ENCODE data around the gene MICALL2. TPM values are rescaled to one million over a fixed set of nuclear protein-coding genes. Genes with fewer than 3 reads are reported as not detected.

MICALL2 gene
- polyA plus RNA-seq, 1 donor, result 6.3 TPM

DNA sequence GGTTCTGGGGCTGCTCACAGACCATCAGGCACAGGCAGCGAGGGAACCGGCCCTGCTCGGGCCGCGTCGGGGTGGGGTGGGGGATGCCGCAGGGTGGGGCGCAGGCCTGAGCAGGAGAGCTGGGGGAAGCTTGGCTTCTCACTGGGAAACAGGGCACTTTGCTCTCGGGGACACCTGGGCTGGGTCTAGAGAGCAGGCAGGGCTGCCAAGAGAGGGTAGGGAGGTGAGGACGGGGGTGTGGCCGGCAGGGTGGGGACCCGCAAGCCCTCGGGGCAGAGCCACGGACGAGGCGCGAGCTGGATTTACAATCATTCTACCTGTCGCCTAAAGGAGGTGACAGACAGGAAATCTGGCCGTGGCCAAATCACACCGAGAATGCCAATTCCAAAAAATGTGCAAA lies 33.9 kb upstream of the MICALL2 start:
- no peak for DNase-seq (ENCODE audit: low read depth)

DNA sequence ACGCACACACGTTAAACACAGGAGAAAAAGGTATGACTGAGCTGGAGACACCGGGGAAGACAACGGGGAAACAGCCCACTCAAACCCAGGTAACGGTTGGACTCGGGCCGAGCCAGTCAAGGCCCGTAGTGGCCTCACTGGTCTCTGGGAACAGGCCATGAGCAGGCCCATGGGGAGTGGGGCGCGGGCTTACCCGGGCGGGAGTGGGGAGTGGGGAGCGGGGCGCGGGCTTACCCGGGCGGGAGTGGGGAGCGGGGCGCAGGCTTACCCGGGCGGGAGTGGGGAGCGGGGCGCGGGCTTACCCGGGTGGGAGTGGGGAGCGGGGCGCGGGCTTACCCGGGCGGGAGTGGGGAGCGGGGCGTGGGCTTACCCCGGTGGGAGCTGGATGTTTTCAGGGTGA lies 33.4 kb upstream of the MICALL2 start:
- no peak for DNase-seq (ENCODE audit: low read depth)

DNA sequence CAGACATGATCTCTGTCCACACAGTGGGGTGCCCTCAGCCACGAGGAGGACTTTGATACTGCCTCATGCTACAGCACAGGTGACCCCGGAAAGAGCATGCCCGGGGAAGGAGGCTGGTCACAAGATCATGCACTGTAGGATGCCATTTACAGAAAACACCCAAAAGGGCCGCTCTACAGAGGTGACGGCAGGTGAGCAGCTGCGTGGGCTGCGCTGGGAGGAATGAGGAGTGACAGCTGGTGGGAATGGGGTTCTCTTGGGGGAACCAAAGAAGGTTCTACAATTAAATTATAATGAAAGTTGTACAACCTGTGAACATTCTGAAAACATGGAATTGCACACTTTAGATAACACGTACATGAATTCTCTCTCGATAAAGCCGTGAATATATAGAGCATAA lies 33.0 kb upstream of the MICALL2 start:
- no peak for DNase-seq (ENCODE audit: low read depth)

DNA sequence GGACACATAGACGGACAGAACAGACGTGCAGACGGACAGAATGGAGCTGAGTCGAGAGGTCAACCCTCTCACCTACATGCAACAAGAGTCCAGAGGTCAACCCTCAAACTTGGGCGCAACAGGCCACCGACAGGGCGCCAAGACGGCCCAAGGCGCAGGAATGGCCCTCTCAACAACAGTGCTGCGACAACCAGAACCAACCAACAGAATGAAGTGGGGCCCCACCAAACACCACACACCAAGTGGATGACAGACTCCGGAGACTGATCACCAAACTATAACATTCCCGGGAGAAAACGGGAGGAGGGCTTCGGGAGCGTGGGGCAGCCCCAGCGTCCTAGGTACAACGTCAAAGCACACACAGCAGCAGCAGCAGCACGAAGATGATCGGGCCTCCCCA lies 31.6 kb upstream of the MICALL2 start:
- no peak for DNase-seq (ENCODE audit: low read depth)

DNA sequence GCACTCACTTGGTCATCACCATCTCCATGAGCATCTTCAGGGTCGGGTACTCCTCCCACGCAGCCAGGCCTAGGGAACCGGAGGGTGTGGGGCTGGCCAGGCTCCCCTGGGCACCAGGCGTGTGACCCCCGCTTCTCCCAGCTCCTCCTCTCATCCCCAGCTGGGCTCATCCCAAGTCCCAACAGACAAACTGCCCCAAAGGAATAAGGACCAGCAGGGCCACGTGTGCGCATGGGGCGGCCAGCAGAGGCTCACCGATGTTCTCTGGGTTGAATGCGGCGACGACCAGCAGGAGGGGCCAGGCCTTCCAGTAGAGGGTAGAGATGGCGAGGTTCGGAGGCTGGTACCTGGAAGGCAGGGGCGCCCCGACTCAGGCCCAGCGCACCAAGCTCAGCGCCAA lies 30.1 kb upstream of the MICALL2 start:
- DNase-seq (ENCODE audit: low read depth), result no peak

DNA sequence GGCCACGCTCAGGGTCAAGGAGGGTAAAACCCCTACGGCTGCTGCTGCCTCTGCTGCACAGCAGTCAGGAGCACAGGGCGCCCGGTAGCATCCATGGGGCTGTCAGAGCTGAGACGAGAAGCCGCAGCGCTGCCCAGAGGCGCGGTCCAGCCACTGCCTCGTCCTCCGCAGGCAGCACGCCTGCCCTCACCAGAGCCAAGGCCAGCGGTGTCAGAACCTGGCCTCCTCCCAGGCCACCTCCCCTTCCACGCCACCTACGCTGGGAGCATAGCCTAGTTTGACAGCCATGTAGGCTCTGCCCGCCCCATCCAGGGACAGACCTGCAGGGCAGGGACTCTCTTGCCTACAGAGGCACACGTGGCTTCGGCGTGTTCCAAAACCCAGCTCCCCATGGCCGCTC lies 28.7 kb upstream of the MICALL2 start:
- no peak for DNase-seq (ENCODE audit: low read depth)

DNA sequence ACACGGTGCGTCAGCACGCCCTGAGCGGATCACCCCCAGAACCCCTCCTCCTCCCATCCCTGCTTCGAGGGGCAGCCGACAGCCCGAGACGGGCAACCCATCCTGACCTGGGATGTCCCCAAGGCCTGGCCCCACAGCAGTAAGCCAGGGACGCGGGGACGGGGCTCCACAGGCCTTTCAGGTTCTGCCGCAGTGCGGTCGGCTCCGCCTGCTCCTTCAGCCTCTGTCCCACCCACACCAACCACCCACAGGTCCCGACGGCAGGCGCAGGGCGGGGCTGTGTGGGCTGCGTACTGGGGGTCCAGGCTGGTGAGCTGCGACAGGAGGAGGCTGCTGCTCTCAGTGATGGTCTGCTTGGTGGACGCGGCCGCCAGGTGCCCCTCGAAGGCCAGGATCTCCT lies 28.2 kb upstream of the MICALL2 start:
- DNase-seq (ENCODE audit: low read depth), result no peak

DNA sequence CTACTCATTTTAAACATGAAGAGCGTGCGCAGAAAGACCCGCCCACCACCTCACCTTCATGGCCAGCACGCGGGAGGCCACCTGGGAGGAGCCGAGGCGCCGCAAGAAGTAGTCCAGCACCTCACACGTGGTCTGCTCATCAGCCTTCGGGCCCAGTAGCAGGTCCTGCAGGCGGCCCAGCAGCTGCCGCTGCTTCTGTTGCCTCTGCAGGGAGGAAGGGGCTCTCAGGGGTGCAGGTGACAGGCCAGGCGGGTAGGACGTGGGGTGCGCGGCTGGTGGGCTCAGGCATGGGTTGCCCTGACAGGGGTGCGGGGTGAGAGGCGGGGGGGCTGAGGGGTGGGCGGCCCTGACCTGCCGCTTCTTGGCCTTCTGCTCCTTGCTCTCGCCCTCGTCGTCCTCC lies 27.3 kb upstream of the MICALL2 start:
- DNase-seq (ENCODE audit: low read depth), result no peak

DNA sequence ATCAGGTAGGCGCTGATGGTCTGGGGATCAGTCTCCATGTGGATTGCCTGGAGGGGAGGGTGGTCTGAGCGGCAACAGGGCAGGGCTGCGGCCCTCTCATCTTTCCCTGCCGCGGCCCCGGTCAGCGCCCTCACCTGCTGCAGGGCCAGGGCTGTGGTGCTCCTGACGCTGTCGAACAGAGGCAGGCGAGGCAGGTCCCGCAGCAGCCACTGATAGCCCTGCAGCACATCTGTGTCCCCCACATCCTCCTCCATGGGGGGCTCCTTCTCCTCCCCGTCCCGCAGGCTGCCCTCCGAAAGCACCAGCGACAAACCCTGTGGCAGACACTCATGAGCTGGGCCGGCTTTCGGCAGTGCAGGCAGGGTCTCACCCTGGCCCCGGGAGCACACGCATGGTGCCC lies 25.9 kb upstream of the MICALL2 start:
- no peak for DNase-seq (ENCODE audit: low read depth)

DNA sequence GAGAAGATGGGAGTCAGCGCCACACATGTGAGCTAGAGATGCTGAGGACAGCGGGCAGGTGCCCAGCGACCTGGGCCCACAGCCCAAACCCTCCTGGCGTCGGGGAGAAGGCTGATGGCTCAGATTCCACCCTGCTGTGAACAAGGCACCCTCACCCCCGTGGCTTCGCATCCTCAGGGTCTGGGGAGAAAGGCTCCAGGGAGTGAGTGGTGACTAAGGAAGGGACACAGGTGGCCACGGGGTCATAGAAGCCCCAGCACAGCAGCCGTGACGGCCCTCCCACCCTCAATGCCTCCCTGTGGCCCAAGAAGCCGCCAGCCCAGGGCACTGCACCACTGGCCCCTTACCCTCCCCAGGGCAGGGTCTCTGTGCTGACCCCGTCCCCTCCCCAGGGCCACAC lies 25.3 kb upstream of the MICALL2 start:
- DNase-seq (ENCODE audit: low read depth), result no peak

DNA sequence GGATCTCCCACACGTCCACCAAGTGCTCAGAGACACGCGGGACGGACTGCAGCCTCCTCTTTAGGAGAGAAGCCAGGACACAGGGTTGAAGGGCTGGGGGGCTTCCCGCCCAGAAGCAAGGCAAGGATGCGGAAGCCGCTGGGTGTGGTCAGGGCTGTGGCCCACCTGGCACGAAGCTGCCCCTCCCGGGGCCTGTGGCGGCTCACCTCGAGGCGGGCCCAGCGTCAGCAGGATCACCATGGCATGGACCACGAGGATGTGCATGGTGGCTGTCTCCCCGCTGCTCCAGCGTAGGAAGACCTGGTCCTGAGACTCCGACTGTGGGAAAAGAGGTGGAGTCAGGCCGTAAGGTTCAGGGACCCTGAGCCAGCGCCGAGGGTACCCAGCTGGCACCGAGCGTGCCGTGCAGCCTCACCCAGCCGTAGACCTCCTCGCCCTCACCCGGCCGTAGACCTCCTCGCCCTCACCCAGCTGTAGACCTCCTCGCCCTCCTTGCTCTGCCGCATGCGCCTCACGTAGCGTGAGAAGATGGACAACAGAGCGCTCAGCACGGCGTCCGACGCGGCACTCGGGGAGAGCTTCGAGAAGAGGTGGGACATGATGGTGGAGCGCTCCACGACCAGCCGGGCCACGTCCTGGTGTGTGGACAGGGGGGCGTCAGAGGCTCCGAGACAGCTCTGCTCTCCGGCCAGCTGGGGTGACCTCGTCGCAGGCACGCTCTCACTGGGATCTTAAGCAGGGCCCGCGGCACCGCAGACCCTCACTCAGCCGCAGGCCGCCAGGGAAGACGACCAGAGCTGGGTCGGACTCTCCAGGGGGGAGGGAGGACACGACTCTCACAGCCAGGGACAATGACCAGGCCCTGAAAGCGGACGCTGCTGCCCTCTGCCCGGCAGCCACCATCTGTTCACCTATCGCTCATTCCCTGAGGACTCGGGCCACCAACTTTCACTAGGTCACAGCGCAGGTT lies 24.6 kb upstream of the MICALL2 start:
- no peak for DNase-seq (ENCODE audit: low read depth)

DNA sequence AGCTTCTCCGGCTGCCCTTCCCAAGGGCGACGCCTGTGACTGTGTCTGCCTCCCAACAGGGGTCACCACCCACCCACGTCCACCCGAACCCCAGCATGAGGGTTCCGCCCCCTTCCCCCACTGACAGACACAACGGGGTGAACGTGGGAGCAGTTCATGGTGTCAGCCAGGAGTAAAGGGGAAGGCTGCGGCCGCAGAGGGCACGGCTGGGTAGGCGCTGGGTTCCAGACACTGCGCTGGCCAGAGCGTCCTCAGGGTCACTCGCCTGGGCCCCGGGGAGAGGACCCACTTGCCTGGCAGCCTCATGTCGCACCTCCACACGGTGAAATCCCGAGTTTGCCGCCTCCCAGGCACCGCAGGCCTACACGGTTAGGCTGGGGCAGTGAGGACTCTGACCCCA lies 23.8 kb upstream of the MICALL2 start:
- no peak for DNase-seq (ENCODE audit: low read depth)

DNA sequence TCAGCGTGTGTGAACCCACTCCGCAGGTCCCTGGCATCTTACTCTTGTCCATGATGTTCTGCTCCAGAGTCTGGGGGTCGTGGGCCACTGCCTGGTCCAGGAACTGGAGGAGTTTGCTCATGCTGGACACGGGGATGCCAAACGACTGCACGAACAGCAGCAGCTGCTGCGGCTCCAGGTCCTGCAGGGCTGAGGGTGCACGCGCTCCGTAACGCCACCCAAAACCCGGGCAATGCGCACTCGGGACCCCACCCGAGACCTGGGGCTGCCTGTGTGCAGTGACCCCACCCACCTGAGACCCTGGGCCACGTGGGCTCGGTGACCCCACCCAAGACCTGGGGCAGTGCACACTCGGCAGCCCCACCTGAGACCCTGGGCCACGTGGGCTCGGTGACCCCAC lies 22.0 kb upstream of the MICALL2 start:
- DNase-seq (ENCODE audit: low read depth), result no peak

DNA sequence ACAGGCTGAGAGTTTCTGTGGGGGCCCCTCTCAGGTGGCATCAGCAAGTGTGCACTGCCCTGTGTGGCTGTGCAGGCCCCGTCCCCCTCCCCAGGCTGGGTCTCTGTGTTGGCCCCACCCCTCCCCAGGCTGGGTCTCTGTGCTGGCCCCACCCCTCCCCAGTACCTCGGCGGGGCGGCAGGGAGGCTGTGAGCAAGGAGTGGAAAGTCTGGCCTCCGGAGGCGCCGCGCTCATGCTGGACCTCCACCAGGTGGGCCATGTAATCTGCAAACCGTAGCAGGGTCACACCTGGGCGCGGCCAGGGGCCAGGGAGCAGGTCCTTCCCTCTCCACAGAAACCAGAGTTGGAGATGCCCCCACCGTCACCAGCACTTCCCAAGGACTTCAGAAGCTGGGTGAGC lies 21.4 kb upstream of the MICALL2 start:
- DNase-seq (ENCODE audit: low read depth), result no peak

DNA sequence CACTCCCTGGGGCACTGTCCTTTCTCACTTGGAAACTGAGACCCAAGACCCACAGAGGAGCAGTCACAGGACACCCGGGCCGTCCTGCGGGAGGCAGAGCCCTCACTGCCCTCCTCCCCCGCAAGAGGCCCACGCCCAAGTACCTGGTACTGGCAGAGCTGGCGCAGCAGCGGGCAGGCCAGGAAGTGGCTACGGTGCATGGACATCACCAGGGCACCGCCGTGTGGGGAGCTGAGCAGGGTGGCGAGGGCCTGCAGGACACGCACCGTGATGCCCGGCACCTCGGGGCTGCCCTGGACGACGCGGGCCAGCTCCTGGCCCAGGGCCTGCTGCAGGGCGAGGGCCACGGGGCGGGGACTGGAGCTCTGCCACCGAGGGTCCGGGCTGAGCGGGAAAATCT lies 20.0 kb upstream of the MICALL2 start:
- DNase-seq (ENCODE audit: low read depth), result no peak

DNA sequence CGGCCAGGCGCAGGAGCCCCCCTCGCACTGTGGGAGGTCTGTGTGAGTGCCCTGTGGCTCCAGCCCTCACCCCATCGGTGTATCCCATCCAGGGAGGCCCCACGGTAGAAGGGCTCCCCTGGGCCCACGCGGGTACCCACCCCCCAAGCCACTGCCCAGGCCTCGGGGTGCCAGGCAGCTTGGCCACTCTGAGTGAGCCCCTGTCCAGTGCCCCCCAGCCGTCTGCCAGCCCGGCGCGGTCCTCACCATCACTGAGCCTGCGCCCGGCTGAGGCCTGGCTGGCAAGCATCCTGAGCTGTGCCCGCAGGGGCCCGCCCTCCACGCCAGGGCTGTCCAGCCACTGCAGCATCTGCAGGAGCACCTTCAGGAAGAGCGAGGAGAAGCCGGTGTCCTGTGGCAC lies 19.2 kb upstream of the MICALL2 start:
- no peak for DNase-seq (ENCODE audit: low read depth)

DNA sequence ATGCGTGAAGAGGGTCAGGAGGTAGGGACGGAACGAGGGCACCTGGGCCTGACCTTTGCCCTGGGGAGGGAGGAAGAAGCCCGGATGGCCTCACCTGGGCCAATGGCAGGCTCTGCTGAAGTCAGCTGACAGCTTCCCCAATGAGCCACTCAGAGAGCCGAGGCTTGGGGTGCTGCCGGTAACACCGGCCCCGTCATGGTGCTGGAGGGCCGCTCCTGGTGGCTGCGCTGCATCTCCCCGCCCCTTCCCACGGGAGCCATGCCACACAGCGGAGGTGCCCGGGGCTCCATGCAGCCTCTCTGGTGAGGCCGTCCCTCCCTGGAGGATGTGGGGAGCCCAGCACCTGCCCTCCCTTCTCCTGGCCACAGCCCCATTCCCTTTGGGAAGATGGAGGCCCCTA lies 17.6 kb upstream of the MICALL2 start:
- no peak for DNase-seq (ENCODE audit: low read depth)

DNA sequence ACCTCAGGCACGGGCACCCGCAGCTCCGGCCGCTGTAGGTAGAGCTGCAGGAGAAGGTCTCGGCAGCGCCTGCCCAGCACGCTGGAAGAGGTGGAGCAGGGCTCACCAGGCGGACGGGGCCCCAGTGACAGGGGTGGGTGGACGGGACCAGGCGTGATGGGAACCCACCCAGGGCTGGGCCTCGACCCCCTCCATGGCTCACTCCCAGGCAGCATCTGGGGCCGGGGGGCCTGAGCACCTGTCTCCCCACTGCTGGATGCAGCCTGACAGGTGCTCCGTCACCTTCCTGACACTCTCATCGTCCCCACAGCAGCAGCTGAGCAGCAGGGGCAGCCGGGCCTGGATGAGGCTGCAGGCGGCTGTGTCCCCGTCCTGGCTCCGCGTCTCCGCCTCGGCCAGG lies 16.7 kb upstream of the MICALL2 start:
- DNase-seq (ENCODE audit: low read depth), result no peak

DNA sequence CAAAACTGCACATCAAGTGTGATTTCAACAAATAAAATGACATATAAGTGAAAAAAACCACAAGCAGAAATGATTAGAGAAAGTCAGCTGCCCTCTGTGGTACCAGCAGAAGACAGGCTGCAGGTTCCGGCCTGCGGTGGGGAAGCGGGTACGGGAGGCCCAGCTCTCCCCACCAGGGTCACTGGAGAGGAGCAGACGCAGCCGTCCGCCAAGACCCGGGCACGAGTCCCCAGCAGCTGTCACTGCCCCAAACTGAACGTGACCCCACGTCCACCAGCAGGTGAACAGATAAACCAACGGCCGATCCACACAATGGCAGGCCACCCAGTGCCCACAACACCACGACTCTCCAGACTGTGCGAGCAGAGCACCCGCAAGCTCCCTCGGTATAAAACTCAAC lies 16.1 kb upstream of the MICALL2 start:
- no peak for DNase-seq (ENCODE audit: low read depth)

DNA sequence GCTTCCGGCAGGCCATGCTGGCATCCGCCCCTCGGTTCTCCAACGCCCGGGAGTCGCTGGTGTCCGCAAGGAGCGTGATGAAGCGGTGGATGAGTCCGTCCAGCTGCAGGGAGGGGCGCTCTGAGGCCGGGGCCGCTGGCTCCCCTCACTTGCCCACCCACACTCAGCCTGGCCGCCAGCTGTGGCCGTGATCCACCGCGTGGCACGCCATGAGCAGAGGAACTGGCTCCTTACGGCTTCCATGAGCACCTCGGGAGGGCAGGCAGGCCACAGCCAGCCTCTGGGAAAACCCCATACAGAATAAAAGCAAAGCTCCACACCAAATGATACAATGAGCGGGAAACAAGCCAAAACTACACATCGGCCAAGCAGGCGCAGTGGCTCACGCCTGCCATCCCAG lies 15.5 kb upstream of the MICALL2 start:
- DNase-seq (ENCODE audit: low read depth), result no peak

DNA sequence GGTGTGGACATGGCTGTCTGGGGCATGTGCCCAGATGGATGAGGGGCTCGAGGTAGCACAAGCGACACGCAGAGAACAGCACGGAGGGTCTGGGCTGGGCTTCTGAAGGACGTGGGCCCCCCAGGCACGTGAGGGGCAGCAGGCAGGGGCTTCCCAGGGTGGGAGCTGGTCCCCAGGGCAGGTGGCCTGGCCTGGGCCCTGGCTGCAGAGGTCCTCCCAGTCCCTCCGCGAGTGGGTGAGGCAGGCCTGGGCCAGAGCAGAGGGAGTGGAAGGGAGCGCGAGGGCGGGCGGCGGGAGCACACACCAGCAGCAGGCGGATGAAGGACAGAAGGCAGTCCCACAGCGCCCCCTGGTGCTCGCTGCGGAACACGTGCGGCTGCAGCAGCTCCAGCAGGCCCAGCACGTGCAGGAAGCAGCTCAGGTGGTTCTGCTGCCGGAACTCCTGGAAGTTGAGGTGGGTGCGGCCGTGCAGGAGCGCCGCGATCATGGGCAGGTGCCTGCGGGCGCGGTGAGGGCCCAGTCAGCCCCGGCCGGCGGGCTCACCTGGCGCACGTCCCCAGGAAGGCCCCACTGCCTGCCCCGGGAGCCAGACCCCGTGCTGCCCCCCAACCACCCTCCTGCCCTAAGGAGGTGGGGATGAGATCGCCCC lies 14.7 kb upstream of the MICALL2 start:
- DNase-seq (ENCODE audit: low read depth), result peak; percentile 39

DNA sequence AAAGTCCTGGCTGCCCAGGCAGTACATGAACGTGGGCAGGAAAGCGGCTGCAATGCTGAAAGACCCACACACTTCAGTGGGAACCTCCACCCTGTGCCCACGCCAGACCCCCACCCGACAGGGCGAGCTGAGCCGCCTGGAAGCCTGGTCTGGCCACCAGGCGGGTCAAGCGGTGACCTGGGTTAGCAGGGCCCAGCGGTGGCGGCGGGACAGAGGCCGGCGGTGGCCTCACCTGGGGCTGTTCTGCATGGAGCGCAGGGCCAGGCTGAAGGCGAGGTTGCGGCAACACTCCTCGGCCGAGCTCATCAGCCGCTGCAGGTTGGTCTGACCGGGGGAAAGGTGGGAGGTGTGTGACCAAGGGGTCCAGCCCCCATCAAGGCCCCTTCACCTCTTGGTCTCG lies 11.6 kb upstream of the MICALL2 start:
- no peak for DNase-seq (ENCODE audit: low read depth)

DNA sequence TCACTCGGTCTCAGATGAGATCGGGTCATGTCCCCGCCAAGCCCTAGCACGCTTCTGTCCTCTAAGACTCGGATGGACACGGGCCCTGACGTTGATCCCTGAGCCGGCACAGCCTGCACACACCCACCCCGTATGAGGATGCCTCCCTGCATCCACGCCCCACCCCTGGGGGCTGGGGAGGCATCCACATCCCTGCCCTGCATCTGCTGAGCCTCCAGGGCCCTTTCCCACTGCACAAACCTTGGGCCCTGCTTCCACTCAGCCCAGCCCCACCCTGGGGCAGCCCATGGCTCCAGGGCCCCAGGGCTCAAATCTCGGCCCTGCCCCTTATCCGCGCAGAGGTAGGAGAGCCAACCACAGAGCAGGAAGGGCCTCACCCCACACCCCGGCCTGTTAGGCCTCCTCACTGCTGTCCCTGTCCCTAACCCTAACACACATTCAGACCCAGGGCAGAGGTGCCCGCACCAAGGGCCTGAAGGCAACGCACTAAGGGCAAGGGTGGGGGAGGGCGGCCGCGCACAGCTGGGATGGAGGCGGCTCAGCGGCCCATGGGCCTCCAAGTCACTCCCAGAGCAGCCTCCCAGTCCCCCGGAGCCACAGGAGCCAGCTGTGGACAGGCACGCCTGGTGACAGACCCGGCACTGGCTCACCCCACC lies 9.5 kb upstream of the MICALL2 start:
- no peak for DNase-seq (ENCODE audit: low read depth)
